ENCODE measurements around the gene PTGFRN.

GRCh38 chr1:116923421-116923820 lies 13.7 kb downstream of the PTGFRN start:
- no peak for TF ChIP-seq GATA3 (IDR thresholded peaks at IDR 0.05; ENCODE audit: low read depth, low read length)
- no peak for TF ChIP-seq GATA2 (IDR thresholded peaks at IDR 0.05; ENCODE audit: low read depth, low read length)
